AG08396 (cell line): Measurements from ENCODE around the gene HACE1.
A peak's percentile ranks its signal among the peaks of the same experiment; 100 is the strongest.
"Not testable (repeated sequence)": the region's sequence is repeated elsewhere in the genome, so short reads cannot be mapped to it uniquely, and the experiment has no call there.

Experiments used
- DNase-seq: peaks from one replicate; pipeline ENCODE4 v3.0.0; 2012; ENCODE audit warnings: low spot score, mixed read lengths

The HACE1 gene

GRCh38 chr6:104859225-104860146 is at the start of gene HACE1:
Gene HACE1, minus strand, starts transcription at chr6:104859919. Its CDS starts 277 bp downstream, at chr6:104859642.
- peak; percentile 95 for DNase-seq

- no peak for DNase-seq
These were observed 49.3 kb upstream of the HACE1 start for GRCh38 chr6:104908888-104909525.

- DNase-seq: no peak
These were observed 48.5 kb upstream of the HACE1 start for GRCh38 chr6:104908031-104908887.

GRCh38 chr6:104898893-104899292 is 39.2 kb upstream of the HACE1 start:
- not testable (repeated sequence) for DNase-seq

GRCh38 chr6:104896914-104897313 is 37.2 kb upstream of the HACE1 start:
- peak; percentile 14 for DNase-seq

- DNase-seq: no peak
These were observed 28.3 kb upstream of the HACE1 start for GRCh38 chr6:104888066-104888465.

GRCh38 chr6:104887350-104887749 is 27.6 kb upstream of the HACE1 start:
- DNase-seq: peak; percentile 40

- no peak for DNase-seq
These were observed 25.9 kb upstream of the HACE1 start for GRCh38 chr6:104885518-104886043.

GRCh38 chr6:104884867-104885517 is 25.3 kb upstream of the HACE1 start:
- no peak for DNase-seq

- DNase-seq: no peak
These were observed 22.4 kb upstream of the HACE1 start for GRCh38 chr6:104881964-104882668.

- no peak for DNase-seq
These were observed 2.7 kb upstream of the HACE1 start for GRCh38 chr6:104862456-104862855.

- no peak for DNase-seq
These were observed 502 bp upstream of the HACE1 start for GRCh38 chr6:104860221-104860620.

- DNase-seq: no peak
These were observed 1.1 kb downstream of the HACE1 start for GRCh38 chr6:104858642-104859041.

- peak; percentile 61 for DNase-seq
These were observed 4.2 kb downstream of the HACE1 start for GRCh38 chr6:104855507-104855906.

GRCh38 chr6:104847721-104848120 is 12.0 kb downstream of the HACE1 start:
- not testable (repeated sequence) for DNase-seq

- no peak for DNase-seq
These were observed 16.5 kb downstream of the HACE1 start for GRCh38 chr6:104843229-104843628.

GRCh38 chr6:104837158-104837557 is 22.6 kb downstream of the HACE1 start:
- DNase-seq: no peak

- not testable (repeated sequence) for DNase-seq
These were observed 23.2 kb downstream of the HACE1 start for GRCh38 chr6:104836479-104837020.

- DNase-seq: no peak
These were observed 23.9 kb downstream of the HACE1 start for GRCh38 chr6:104835782-104836181.

- DNase-seq: no peak
These were observed 30.3 kb downstream of the HACE1 start for GRCh38 chr6:104829183-104829958.
